NT2/D1 (cell line): ENCODE results near the gene YWHAQ.

ENCODE experiments used
- DNase-seq: peaks from one replicate; pipeline ENCODE4 v3.0.0-alpha.2; 2011; ENCODE audit warnings: low read depth, low spot score
- H3K27me3 ChIP-seq: 2 replicates; pipeline ENCODE4 v1.6.0; 2011; ENCODE audit warnings: mild to moderate bottlenecking; ENCODE audit not compliant: insufficient read length, insufficient read depth
- H3K36me3 ChIP-seq: 2 replicates; pipeline ENCODE4 v1.6.1; 2011; ENCODE audit warnings: mild to moderate bottlenecking, low read length, mixed read lengths; ENCODE audit not compliant: insufficient read depth, insufficient read length
- H3K4me1 ChIP-seq: 2 replicates; pipeline ENCODE4 v1.5.1; 2011; ENCODE audit not compliant: insufficient read depth, insufficient read length
- H3K4me3 ChIP-seq: 2 replicates; pipeline ENCODE4 v1.5.1; 2011; ENCODE audit warnings: low read depth; ENCODE audit not compliant: insufficient read length
- H3K9ac ChIP-seq: 2 replicates; pipeline ENCODE4 v1.6.0; 2011; ENCODE audit warnings: low read depth; ENCODE audit not compliant: insufficient read length
- H3K9me3 ChIP-seq: 2 replicates; pipeline ENCODE4 v1.5.1; 2011; ENCODE audit warnings: mild to moderate bottlenecking, low read length; ENCODE audit not compliant: insufficient read depth
- SUZ12 ChIP-seq: IDR thresholded peaks from 2 replicates; pipeline ENCODE4 v1.6.1; 2011; ENCODE audit not compliant: insufficient read length, insufficient read depth; ENCODE audit errors: extremely low read depth
- YY1 ChIP-seq: IDR thresholded peaks from 2 replicates; pipeline ENCODE4 v1.6.1; 2011; ENCODE audit not compliant: insufficient read length, insufficient read depth
- ZNF274 ChIP-seq: IDR thresholded peaks from 2 replicates; pipeline ENCODE4 v1.6.1; 2011; ENCODE audit warnings: mild to moderate bottlenecking, low read depth, low read length

Gene YWHAQ

DNA sequence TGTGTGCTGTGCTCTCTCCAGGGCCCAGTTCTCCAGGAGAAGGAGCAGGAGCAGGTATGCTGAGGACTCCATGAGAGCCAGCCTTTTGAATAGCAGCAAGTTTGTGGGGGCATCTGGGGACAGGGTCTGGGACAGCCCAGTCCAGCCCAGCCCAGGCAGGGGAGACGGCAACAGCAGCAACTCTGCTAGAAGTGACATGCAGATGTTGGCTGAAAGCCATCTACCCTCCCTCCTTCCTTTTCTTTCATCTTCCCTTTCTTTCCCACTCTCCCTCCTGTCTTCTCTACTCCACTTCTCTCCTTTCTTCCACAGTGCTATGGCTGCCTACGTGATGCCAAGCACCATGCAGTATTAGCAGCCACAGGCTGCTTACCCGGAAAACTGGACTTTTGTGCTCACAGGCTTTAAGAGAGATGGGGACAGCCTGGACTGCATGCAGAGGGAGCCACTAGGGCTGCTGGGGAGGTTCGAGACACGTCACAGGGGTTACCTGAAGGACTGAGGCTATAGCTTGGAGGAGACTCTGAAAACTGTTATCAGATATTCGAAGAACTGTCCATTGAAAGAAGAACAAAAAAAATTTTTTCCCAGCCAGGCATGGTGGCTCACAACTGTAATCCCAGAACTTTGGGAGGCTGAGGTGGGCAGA, 23.8 kb upstream of the YWHAQ start:
- Histone ChIP-seq H3K4me3 (no peak overlapping the region), H3K36me3 (no peaks in the 10 kb centered on the region), H3K4me1 (peaks cover 3% of the 10 kb centered on the region), H3K9me3 (no peaks in the 10 kb centered on the region; the same call in 1 of the 2 replicates), H3K9ac (no peak overlapping the region), H3K27me3 (no peaks in the 10 kb centered on the region)
- DNase-seq: no peak
- no peak for TF ChIP-seq YY1
- no peak for TF ChIP-seq SUZ12
- no peak for TF ChIP-seq ZNF274

DNA sequence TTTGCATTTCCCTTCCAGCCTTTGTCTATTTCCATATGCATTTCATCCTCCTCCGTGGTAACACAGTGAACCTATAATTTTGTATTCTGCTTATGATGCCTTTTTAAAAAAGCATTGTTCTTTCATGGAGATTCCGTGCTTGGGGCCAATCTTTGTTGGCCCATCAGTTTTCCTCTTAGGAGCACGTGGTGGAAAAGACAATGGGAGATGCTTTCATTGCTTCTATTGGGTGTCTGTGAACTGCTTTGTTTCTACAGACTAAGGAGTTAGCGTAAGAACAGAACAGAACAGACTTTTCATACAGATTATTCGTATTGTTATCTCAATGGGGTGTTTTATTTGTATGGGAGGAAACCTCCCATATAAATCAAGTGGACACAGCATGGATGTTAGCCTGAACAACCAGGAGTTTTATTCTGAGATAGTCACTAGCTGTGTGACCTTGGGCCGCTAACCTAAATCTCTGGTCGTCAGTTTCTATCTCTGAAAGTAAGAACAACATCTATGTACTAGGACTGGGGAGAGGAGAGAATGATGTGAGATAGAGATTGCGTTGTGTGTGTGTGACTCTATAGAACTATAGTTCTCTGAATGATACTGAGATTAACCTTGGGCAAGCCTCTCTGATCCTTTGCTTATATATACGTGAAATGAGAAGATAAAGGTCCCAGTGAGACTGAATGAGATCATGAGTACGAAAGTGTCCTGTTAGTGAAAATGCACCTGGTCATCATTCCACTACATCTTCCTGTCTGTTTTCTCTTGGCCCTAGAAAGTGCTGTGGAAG, 22.9 kb upstream of the YWHAQ start:
- Histone ChIP-seq H3K27me3 (no peaks in the 10 kb centered on the region), H3K9ac (no peak overlapping the region), H3K4me3 (no peak overlapping the region), H3K36me3 (no peaks in the 10 kb centered on the region), H3K9me3 (no peaks in the 10 kb centered on the region), H3K4me1 (peaks cover 3% of the 10 kb centered on the region)
- DNase-seq: no peak
- TF ChIP-seq SUZ12 (no peak), YY1 (no peak), ZNF274 (no peak)

DNA sequence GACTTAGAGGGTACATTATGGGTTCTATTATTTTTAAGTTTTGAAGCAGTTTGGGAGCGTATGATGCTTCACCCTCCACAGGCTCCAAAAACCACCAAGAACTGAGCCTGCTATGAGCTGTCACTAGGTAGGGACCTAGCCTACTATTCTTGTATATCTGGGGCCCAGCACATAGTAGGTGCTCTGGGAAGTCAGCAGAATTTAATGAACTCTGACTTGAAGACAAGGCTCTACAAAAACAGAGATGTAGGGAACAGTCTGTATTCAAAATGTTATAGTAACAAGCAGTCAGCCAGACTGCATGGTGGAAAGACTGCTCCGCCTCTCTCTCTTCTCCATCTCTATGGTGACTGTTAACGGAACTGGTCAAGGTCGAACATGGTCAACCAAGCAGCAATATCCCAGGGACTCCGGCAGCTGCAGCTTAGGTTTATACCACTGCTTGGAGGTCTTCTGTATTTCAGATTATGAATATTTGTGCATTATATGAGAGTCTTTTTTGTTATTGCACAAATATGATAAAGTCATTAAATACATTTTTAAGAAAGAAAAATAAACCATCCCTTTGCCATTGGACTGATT, 22.2 kb upstream of the YWHAQ start:
- no peak overlapping the region for H3K9ac ChIP-seq
- TF ChIP-seq SUZ12: no peak
- no peak for TF ChIP-seq ZNF274
- no peak for TF ChIP-seq YY1
- H3K36me3 ChIP-seq: no peaks in the 10 kb centered on the region
- peaks cover 3% of the 10 kb centered on the region for H3K4me1 ChIP-seq
- DNase-seq: no peak
- no peaks in the 10 kb centered on the region for H3K9me3 ChIP-seq
- H3K27me3 ChIP-seq: no peaks in the 10 kb centered on the region
- H3K4me3 ChIP-seq: no peak overlapping the region

DNA sequence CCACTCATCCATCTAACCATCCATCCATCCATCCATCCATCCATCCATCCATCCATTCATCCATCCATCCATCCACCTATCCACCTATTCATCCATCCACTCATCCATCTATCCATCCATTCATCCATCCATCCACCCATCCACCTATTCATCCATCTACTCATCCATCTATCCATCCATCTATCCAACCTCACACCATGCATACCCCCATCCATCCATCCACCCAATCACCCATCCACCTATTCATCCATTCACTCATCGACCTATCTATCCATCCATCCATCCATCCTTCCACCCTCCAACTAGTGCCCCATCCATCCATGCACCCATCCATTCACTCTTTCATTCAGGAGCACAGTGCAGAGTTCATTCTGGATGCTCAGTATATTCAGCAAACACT, 21.5 kb upstream of the YWHAQ start:
- Histone ChIP-seq H3K27me3 (no peaks in the 10 kb centered on the region), H3K4me1 (peaks cover 3% of the 10 kb centered on the region), H3K4me3 (no peak overlapping the region), H3K9ac (no peak overlapping the region), H3K9me3 (no peaks in the 10 kb centered on the region), H3K36me3 (no peaks in the 10 kb centered on the region)
- DNase-seq: no peak
- TF ChIP-seq ZNF274: no peak
- no peak for TF ChIP-seq SUZ12
- TF ChIP-seq YY1: no peak

DNA sequence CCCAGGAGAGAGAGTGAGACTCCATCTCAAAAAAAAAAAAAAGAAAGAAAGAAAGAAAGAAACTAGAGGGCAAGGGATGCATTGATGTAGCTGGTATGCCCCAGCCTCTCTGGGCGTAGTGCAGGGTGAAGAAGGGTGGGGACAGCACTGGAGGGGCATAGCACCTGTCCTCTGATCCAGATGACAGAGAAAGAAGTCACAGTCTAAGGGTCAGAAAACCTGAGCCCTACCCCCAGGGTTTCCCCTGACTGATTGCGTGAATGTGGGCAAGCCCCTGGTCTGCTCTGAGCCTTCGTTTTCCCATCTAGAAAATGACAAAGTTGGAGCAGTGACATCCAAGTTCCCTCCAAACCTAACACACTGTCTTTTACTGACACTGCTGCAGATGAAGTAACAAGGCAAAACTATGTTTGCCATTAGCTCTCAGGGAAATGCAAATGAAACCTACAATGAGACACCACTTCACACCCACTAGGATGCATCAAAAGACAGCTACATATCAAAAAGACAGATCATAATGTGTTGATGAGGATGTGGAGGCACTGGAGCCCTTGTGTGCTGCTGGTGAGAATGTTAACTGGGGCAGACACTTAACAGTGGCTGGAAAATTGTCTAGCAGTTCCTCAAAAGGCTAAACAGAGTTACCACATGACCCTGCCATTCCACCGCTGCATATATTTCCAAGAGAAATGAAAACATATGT, 19.5 kb upstream of the YWHAQ start:
- Histone ChIP-seq H3K4me1 (no peaks in the 10 kb centered on the region), H3K36me3 (no peaks in the 10 kb centered on the region), H3K9me3 (no peaks in the 10 kb centered on the region), H3K27me3 (no peaks in the 10 kb centered on the region), H3K4me3 (no peak overlapping the region), H3K9ac (no peak overlapping the region)
- no peak for TF ChIP-seq YY1
- no peak for TF ChIP-seq ZNF274
- no peak for TF ChIP-seq SUZ12
- DNase-seq: no peak

DNA sequence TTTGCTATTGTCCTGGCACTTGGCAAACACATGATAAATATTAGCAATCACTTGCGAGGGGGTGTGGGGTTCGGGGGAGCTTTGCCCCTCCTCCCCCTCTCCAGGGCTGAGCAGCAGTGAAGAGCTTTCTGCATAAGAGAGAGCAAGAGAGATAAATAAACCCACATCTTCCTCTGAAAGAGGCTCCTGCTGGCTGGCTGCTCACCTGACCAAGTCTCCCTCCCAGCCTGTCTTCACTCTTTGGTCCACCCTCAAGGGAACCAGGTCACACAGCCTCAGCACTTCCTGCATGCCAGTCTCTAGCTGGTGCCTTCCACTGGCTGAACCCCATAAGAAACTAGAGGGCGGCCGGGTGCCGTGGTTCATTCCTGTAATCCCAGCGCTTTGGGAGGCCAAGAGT, 18.5 kb upstream of the YWHAQ start:
- no peaks in the 10 kb centered on the region for H3K27me3 ChIP-seq
- H3K4me1 ChIP-seq: no peaks in the 10 kb centered on the region
- no peak overlapping the region for H3K4me3 ChIP-seq
- TF ChIP-seq SUZ12 (no peak), ZNF274 (no peak), YY1 (no peak)
- no peak for DNase-seq
- H3K9ac ChIP-seq: no peak overlapping the region
- no peaks in the 10 kb centered on the region for H3K9me3 ChIP-seq
- H3K36me3 ChIP-seq: no peaks in the 10 kb centered on the region
